ENCODE measurements around the gene BARX1.
"Not testable (repeated sequence)": the region's sequence is repeated elsewhere in the genome, so short reads cannot be mapped to it uniquely, and the experiment has no call there.

GRCh38 chr9:93963489-93963888 lies 8.3 kb upstream of the BARX1 start:
- TF ChIP-seq CTCF, POLR2A (IDR thresholded peaks at IDR 0.05): not testable (repeated sequence)

Measured in right lobe of liver (tissue), 4 donors.